ENCODE data around the gene ARID4B. TPM values are rescaled to one million over a fixed set of nuclear protein-coding genes. Genes with fewer than 3 reads are reported as not detected.

The ARID4B gene
- total and polyA plus RNA-seq, 2 of the 13 experiments (the other 11 are each of a cell fraction or from before 2014, with no cell fraction given) = 9.7 to 24.6 TPM

GRCh38 chr1:235328271-235329138 is 526 bp upstream of the ARID4B start, which contains the start of gene GGPS1 (continued):
- TF ChIP-seq ZFP82 (CRISPR knock-in tag; IDR thresholded peaks at IDR 0.05; ENCODE audit: borderline replicate concordance) (no peak), JUNB (CRISPR knock-in tag; IDR thresholded peaks at IDR 0.05; ENCODE audit: borderline replicate concordance) (no peak), ZNF639 (CRISPR knock-in tag; conservative IDR thresholded peaks at IDR 0.05) (no peak), ZGPAT (CRISPR knock-in tag; IDR thresholded peaks at IDR 0.05) (peak; percentile 57; the same call in 1 of the 2 replicates), ZNF468 (CRISPR knock-in tag; IDR thresholded peaks at IDR 0.05) (no peak), BHLHE40 (IDR thresholded peaks at IDR 0.05; ENCODE audit: low read length) (no peak), PRDM10 (CRISPR knock-in tag; IDR thresholded peaks at IDR 0.05; ENCODE audit: low read depth) (peak; percentile 45; the same call in 1 of the 2 replicates), TAF1 (CRISPR knock-in tag; IDR thresholded peaks at IDR 0.05) (peak; percentile 84), FOXK2 (IDR thresholded peaks at IDR 0.05) (0 out of 2 replicates have a peak, but pooled peaks have one; percentile 6), ZBTB1 (CRISPR knock-in tag; IDR thresholded peaks at IDR 0.05; ENCODE audit: borderline replicate concordance) (no peak), KLF16 (CRISPR knock-in tag; IDR thresholded peaks at IDR 0.05) (no peak; a peak in 1 of 4 replicates), ZNF276 (CRISPR knock-in tag; IDR thresholded peaks at IDR 0.05; ENCODE audit: low read depth) (no peak), MAFG (CRISPR knock-in tag; IDR thresholded peaks at IDR 0.05) (no peak), TIGD3 (CRISPR knock-in tag; IDR thresholded peaks at IDR 0.05; ENCODE audit: borderline replicate concordance) (no peak; the same call in 1 of the 2 replicates), FLYWCH1 (CRISPR knock-in tag; IDR thresholded peaks at IDR 0.05) (no peak), HNRNPUL1 (IDR thresholded peaks at IDR 0.05; ENCODE audit: low read depth, low read length) (no peak), RFX1 (IDR thresholded peaks at IDR 0.05) (no peak), PRMT3 (CRISPR knock-in tag; IDR thresholded peaks at IDR 0.05; ENCODE audit: borderline replicate concordance, low read depth) (no peak)

Data from HepG2 (cell line).